BLaER1 (cell line): ENCODE results near the gene C3orf20.

Source experiments
- H3K27ac ChIP-seq: shearing (Covaris generic); formaldehyde crosslinking; 2 replicates; pipeline ENCODE4 v1.8.1; 2022
- H3K27me3 ChIP-seq: shearing (Covaris generic); formaldehyde crosslinking; 2 replicates; pipeline ENCODE4 v1.8.1; 2022
- H3K36me3 ChIP-seq: shearing (Covaris generic); formaldehyde crosslinking; 2 replicates; pipeline ENCODE4 v1.8.1; 2022
- H3K4me1 ChIP-seq: shearing (Covaris generic); formaldehyde crosslinking; 2 replicates; pipeline ENCODE4 v1.8.1; 2022
- H3K4me2 ChIP-seq: shearing (Covaris generic); formaldehyde crosslinking; 2 replicates; pipeline ENCODE4 v1.8.1; 2022
- H3K4me3 ChIP-seq: shearing (Covaris generic); formaldehyde crosslinking; 2 replicates; pipeline ENCODE4 v1.8.1; 2022
- H3K9ac ChIP-seq: shearing (Covaris generic); formaldehyde crosslinking; 2 replicates; pipeline ENCODE4 v1.8.1; 2022
- H3K9me3 ChIP-seq: shearing (Covaris generic); formaldehyde crosslinking; 2 replicates; pipeline ENCODE4 v1.8.1; 2022
- H4K20me1 ChIP-seq: shearing (Covaris generic); formaldehyde crosslinking; 2 replicates; pipeline ENCODE4 v1.8.1; 2022
- Cebpa-rat ChIP-seq: shearing (Covaris generic); IDR thresholded peaks from 2 replicates; pipeline ENCODE4 v1.8.1; 2022

The C3orf20 gene

DNA sequence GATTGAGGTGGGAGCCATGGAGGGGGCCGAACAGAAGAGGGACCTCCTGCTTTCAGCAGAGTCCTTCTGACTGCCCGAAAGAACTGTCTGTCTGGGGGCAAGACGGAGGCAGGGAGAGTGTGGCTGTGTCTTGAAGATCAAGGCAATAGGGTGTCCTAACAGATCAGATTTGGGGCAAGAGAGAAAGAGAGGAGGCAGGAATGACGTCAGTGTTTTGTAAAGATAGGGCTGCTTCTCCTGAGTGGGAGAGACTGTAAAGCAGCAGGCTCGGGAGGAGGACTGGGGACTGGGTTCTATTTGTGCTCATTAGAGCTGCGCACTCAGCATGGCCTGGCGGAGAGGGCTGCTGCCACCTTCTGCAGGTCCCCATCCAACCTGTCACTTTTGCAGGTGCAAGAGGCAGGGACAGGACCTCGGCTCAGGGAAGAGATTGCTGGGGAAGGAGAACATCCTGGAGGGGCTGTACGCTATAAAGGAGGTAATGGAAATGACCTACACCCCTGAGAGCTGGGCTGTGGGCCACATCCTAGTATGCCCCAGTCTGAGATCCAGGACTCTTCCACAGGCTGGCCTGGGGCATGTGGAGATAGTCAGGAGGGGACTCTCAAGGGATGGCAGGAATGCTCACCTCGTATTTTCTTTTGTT lies 114.8 kb downstream of the C3orf20 start:
- Histone ChIP-seq H3K4me1 (peaks cover 33% of the 10 kb centered on the region), H3K27me3 (no peaks in the 10 kb centered on the region), H3K4me3 (no peak overlapping the region), H3K27ac (no peak overlapping the region), H3K9ac (no peak overlapping the region), H3K36me3 (no peaks in the 10 kb centered on the region), H3K4me2 (no peak overlapping the region), H4K20me1 (no peaks in the 10 kb centered on the region), H3K9me3 (peaks cover 8% of the 10 kb centered on the region)
- TF ChIP-seq Cebpa-rat: no peak

DNA sequence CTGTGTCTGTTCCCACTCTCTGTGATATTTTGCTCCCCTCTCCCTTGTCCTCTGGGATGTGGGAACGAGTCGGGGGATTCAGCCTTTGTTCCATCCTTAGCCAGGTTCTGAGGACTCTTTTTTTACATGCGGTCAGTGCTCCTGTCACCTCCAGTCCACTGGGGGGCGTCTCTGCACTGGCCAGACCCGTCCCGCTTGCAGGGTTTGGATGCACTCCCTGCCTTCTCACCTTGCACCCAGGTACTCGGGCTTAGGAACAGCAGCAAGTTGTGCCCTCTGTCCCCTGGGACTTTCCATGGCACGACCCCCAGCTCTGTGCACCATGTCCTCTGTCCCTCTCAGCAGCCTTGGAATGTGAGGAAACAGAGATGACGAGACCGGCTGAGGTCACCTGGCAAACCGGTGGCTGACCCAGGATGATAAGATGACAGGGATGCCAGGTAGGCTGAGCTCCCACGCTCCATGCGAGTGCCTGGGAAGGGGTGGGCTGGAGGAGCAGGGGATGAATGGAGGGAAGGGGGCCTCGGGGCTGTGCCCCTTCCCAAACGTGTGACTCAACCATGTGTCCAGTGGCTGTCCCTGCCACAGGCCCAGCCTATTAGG lies 116.5 kb downstream of the C3orf20 start:
- peaks cover 2% of the 10 kb centered on the region; the same call in 1 of the 2 replicates for H3K9me3 ChIP-seq
- peaks cover 33% of the 10 kb centered on the region for H3K4me1 ChIP-seq
- no peak overlapping the region for H3K9ac ChIP-seq
- no peak for TF ChIP-seq Cebpa-rat
- no peaks in the 10 kb centered on the region for H4K20me1 ChIP-seq
- no peak overlapping the region for H3K27ac ChIP-seq
- H3K36me3 ChIP-seq: no peaks in the 10 kb centered on the region
- no peaks in the 10 kb centered on the region for H3K27me3 ChIP-seq
- H3K4me3 ChIP-seq: no peak overlapping the region
- H3K4me2 ChIP-seq: no peak overlapping the region

DNA sequence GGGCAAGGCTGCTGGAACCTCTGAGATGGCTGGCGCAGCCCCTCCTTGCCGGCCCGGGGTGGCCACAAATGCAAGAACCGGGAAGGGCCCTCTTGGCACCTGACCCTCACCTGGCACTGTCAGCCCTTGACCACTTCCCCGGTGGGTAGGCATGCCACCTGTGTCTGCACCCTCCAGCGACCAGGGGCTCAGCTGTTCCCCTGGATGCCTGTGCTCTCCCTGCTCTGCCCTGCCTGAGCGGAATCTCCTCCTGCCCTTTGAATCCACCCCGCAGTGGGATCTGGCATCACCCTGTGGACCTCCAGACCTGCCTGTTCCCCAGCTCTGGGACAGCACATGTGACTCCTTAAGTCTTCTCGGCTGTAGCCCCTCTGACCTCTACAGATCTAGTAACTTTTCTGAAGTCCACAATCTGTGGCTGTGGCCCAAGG lies 117.8 kb downstream of the C3orf20 start:
- Histone ChIP-seq H3K4me1 (peaks cover 26% of the 10 kb centered on the region), H3K27ac (no peak overlapping the region), H4K20me1 (no peaks in the 10 kb centered on the region), H3K4me2 (peak overlapping the region; percentile 76), H3K36me3 (no peaks in the 10 kb centered on the region), H3K4me3 (no peak overlapping the region), H3K9me3 (no peaks in the 10 kb centered on the region), H3K27me3 (no peaks in the 10 kb centered on the region), H3K9ac (peak overlapping the region; percentile 51; the same call in 1 of the 2 replicates)
- no peak for TF ChIP-seq Cebpa-rat

- H3K4me2 ChIP-seq: peak overlapping the region; percentile 76
- no peaks in the 10 kb centered on the region for H4K20me1 ChIP-seq
- TF ChIP-seq Cebpa-rat: no peak
- no peaks in the 10 kb centered on the region for H3K36me3 ChIP-seq
- H3K9ac ChIP-seq: peak overlapping the region; percentile 51; the same call in 1 of the 2 replicates
- peak overlapping the region; percentile 52 for H3K27ac ChIP-seq
- H3K27me3 ChIP-seq: no peaks in the 10 kb centered on the region
- H3K9me3 ChIP-seq: no peaks in the 10 kb centered on the region
- H3K4me1 ChIP-seq: peaks cover 23% of the 10 kb centered on the region
- H3K4me3 ChIP-seq: no peak overlapping the region
These were observed 118.4 kb downstream of the C3orf20 start for GRCh38 chr3:14793126-14793857.

DNA sequence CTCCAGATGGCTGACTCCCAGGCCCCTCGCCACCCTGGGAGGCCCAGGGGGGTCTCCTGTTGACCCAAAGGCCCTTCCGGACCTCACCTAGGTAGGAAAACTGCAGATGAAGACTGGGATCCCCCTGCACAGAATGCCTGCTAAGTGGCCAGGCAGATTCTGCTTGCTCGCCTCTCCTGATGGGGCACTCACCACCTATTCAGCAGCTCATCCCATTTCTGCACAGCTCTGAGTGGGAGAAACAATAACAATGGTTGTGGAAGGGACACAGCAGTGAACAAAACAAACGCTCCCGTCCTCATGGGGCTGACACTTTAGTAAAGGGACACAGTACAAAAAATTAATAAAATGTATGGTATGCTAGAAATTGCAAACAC lies 118.9 kb downstream of the C3orf20 start:
- Histone ChIP-seq H3K27ac (peak overlapping the region; percentile 52), H3K4me3 (no peak overlapping the region), H3K4me1 (peaks cover 23% of the 10 kb centered on the region), H3K27me3 (no peaks in the 10 kb centered on the region), H3K4me2 (peak overlapping the region; percentile 76), H3K9ac (peak overlapping the region; percentile 51; the same call in 1 of the 2 replicates), H4K20me1 (no peaks in the 10 kb centered on the region), H3K36me3 (no peaks in the 10 kb centered on the region), H3K9me3 (no peaks in the 10 kb centered on the region)
- TF ChIP-seq Cebpa-rat: no peak

DNA sequence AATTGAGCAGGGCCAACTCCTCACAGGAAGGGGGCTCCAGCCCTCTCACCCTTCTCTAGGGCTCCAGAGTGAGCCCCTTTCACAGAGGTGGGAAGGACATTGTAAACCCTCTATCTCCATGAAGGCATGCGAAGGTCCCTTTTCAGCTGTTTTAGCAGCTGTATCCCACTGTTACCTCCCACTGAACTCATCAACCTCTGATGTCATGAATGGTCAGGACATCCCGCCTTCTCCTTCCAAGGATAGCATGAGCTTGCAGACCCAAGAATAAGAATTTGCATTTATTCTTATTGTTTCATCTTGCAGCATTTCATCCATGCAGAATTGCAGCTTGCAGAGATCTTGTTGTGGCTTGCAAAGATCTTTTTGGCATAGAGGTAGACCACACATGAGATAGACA lies 119.5 kb downstream of the C3orf20 start:
- Histone ChIP-seq H3K9ac (no peak overlapping the region), H3K36me3 (no peaks in the 10 kb centered on the region), H3K27ac (no peak overlapping the region), H3K4me3 (no peak overlapping the region), H3K27me3 (no peaks in the 10 kb centered on the region), H4K20me1 (no peaks in the 10 kb centered on the region), H3K4me1 (peaks cover 23% of the 10 kb centered on the region), H3K4me2 (no peak overlapping the region), H3K9me3 (no peaks in the 10 kb centered on the region)
- no peak for TF ChIP-seq Cebpa-rat

DNA sequence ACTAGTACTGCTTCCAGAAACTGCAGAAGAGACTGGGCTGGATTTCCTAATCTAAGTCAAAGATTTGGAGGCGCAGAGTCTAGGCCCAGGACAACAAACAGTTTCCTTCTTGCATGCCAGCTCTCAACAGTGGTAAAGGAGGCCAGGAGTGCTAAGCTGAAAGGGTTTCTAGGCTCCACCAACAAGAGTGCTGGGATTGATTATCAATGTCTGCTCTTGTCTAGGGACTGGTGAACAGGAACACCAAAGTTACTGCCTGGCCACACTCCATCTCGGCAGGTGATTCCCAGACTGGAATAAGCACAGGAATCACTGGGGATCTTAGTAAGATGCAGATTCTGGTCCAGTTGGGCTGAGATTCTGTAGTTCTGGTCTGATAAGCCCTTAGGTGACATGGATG lies 121.1 kb downstream of the C3orf20 start:
- H3K4me3 ChIP-seq: no peak overlapping the region
- H4K20me1 ChIP-seq: no peaks in the 10 kb centered on the region
- no peak overlapping the region for H3K27ac ChIP-seq
- peaks cover 23% of the 10 kb centered on the region for H3K4me1 ChIP-seq
- no peaks in the 10 kb centered on the region for H3K27me3 ChIP-seq
- no peak for TF ChIP-seq Cebpa-rat
- H3K4me2 ChIP-seq: no peak overlapping the region
- H3K36me3 ChIP-seq: no peaks in the 10 kb centered on the region
- H3K9ac ChIP-seq: no peak overlapping the region
- no peaks in the 10 kb centered on the region for H3K9me3 ChIP-seq

GRCh38 chr3:14796403-14797077 lies 121.6 kb downstream of the C3orf20 start:
- Histone ChIP-seq H3K27ac (no peak overlapping the region), H3K4me1 (peaks cover 23% of the 10 kb centered on the region), H3K36me3 (no peaks in the 10 kb centered on the region), H3K9ac (no peak overlapping the region), H3K9me3 (no peaks in the 10 kb centered on the region), H4K20me1 (no peaks in the 10 kb centered on the region), H3K4me3 (no peak overlapping the region), H3K27me3 (no peaks in the 10 kb centered on the region), H3K4me2 (no peak overlapping the region)
- no peak for TF ChIP-seq Cebpa-rat

- TF ChIP-seq Cebpa-rat: no peak
- H3K4me3 ChIP-seq: no peak overlapping the region
- no peaks in the 10 kb centered on the region for H3K9me3 ChIP-seq
These were observed 122.8 kb downstream of the C3orf20 start for GRCh38 chr3:14797731-14798130.

More at GRCh38 chr3:14797731-14798130, 122.8 kb downstream of the C3orf20 start:
- Histone ChIP-seq H4K20me1 (no peaks in the 10 kb centered on the region), H3K36me3 (no peaks in the 10 kb centered on the region), H3K27me3 (no peaks in the 10 kb centered on the region), H3K4me1 (peaks cover 16% of the 10 kb centered on the region), H3K4me2 (no peak overlapping the region), H3K9ac (no peak overlapping the region), H3K27ac (no peak overlapping the region)
